ENCODE measurements around the gene GPSM1. TPM values are rescaled to one million over a fixed set of nuclear protein-coding genes. Genes with fewer than 3 reads are reported as not detected.

Gene GPSM1
- total RNA-seq, 1 experiment from 2014 or later, result 26.9 TPM

GRCh38 chr9:136308006-136308701 lies 19.2 kb upstream of the GPSM1 start:
- DNase-seq (no peak), ATAC-seq (no peak)
- H2AFZ ChIP-seq (ENCODE audit: low read length), result no peak overlapping the region
- no peak overlapping the region for H3K27ac ChIP-seq (ENCODE audit: low read length)
- H3K4me2 ChIP-seq (ENCODE audit: low read length), result no peak overlapping the region
- TF ChIP-seq EZH2 (IDR thresholded peaks at IDR 0.05; ENCODE audit: low read length, unreplicated experiment) (no peak), EZH2phosphoT487 (IDR thresholded peaks at IDR 0.05; ENCODE audit: borderline replicate concordance, low read length) (no peak), CTCF (conservative IDR thresholded peaks at IDR 0.05; ENCODE audit: low read depth, low read length) (no peak)
- intact Hi-C loops (cut with micrococcal nuclease), result no loop called here
- no peaks in the 10 kb centered on the region for H3K4me1 ChIP-seq (ENCODE audit: insufficient read depth, low read length)
- H3K9ac ChIP-seq (ENCODE audit: low read length), result no peak overlapping the region
- BruUV-seq (replicated peaks), result no TSS peak
- no peaks in the 10 kb centered on the region for H3F3A ChIP-seq (ENCODE audit: low read length, unreplicated experiment)
- H3K9me2 ChIP-seq (replicated peaks; ENCODE audit: low read length), result no peaks in the 10 kb centered on the region
- no peaks in the 10 kb centered on the region for H3K79me2 ChIP-seq (ENCODE audit: low read length)
- no peaks in the 10 kb centered on the region for H3K36me3 ChIP-seq (ENCODE audit: low read depth, low read length)
- ChIA-PET CTCF (no interaction called here), POLR2A (ENCODE audit: unreplicated experiment) (no interaction called here)
- no peaks in the 10 kb centered on the region for H3K27me3 ChIP-seq (ENCODE audit: low read length)
- no peak overlapping the region for H3K4me3 ChIP-seq (ENCODE audit: low read length)
- H3K9me3 ChIP-seq (ENCODE audit: low read length), result no peaks in the 10 kb centered on the region
- H4K20me1 ChIP-seq (ENCODE audit: low read length), result no peaks in the 10 kb centered on the region

GRCh38 chr9:136308702-136309053 lies 18.7 kb upstream of the GPSM1 start:
- CTCF ChIA-PET, result no interaction called here

More at GRCh38 chr9:136308702-136309053, 18.7 kb upstream of the GPSM1 start:
- no peaks in the 10 kb centered on the region for H3K4me1 ChIP-seq (ENCODE audit: insufficient read depth, low read length)
- H3K9ac ChIP-seq (ENCODE audit: low read length), result no peak overlapping the region
- POLR2A ChIA-PET (ENCODE audit: unreplicated experiment), result no interaction called here
- no peak overlapping the region for H2AFZ ChIP-seq (ENCODE audit: low read length)
- no peaks in the 10 kb centered on the region for H3K27me3 ChIP-seq (ENCODE audit: low read length)
- no peaks in the 10 kb centered on the region for H3K9me3 ChIP-seq (ENCODE audit: low read length)
- TF ChIP-seq EZH2 (IDR thresholded peaks at IDR 0.05; ENCODE audit: low read length, unreplicated experiment), result no peak
- no peak for TF ChIP-seq CTCF (conservative IDR thresholded peaks at IDR 0.05; ENCODE audit: low read depth, low read length)
- TF ChIP-seq EZH2phosphoT487 (IDR thresholded peaks at IDR 0.05; ENCODE audit: borderline replicate concordance, low read length), result no peak
- no peak overlapping the region for H3K4me3 ChIP-seq (ENCODE audit: low read length)
- H3K79me2 ChIP-seq (ENCODE audit: low read length), result no peaks in the 10 kb centered on the region
- no peak overlapping the region for H3K27ac ChIP-seq (ENCODE audit: low read length)
- no peaks in the 10 kb centered on the region for H3K36me3 ChIP-seq (ENCODE audit: low read depth, low read length)
- no peaks in the 10 kb centered on the region for H3K9me2 ChIP-seq (replicated peaks; ENCODE audit: low read length)
- DNase-seq (no peak), ATAC-seq (no peak)
- H3F3A ChIP-seq (ENCODE audit: low read length, unreplicated experiment), result no peaks in the 10 kb centered on the region
- no peak overlapping the region for H3K4me2 ChIP-seq (ENCODE audit: low read length)
- no peaks in the 10 kb centered on the region for H4K20me1 ChIP-seq (ENCODE audit: low read length)
- intact Hi-C loops (cut with micrococcal nuclease), result no loop called here
- BruUV-seq (replicated peaks), result no TSS peak

Data from PC-3 (cell line).